ENCODE results near the gene TMEM131L.
A peak's percentile ranks its signal among the peaks of the same experiment; 100 is the strongest.
"Not testable (repeated sequence)": the region's sequence is repeated elsewhere in the genome, so short reads cannot be mapped to it uniquely, and the experiment has no call there.

TMEM131L gene

DNA sequence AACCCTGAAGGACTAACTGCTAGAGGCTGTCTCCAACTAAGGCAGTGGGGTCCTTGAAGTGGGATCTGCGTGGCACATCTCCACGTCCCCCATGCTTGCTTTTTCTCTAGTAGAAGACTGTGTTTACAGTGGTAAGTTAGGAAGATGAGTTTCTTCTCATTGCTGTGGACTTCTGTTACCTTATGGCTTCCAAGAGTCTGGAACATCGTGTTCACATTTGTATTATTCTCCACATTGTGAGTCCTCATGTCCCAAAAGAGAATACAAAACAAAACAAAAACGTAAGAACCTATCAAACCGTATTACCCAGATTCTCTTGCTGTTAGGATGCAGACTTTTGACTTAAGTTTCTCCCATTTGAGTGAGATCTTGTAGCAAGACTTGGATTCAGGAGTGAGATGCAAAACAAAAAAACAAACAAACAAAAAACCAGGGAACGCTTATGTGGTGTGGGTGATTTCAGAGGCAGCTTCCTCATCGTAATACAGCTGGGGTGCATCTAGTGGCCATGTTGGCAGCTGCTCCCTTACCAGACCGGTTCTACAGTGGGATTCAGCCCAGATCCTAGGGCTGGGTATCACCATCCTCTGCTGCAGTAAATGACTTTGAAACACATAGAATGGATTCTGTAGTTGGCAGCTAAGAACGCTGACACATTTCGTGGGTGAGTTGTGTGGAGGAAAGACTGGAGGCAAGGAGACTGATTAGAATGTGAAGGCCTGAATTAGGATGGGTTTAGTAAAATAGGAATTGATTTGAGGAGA, 41.3 kb downstream of the TMEM131L start:
- no peak for DNase-seq (ENCODE audit: low read depth)

DNA sequence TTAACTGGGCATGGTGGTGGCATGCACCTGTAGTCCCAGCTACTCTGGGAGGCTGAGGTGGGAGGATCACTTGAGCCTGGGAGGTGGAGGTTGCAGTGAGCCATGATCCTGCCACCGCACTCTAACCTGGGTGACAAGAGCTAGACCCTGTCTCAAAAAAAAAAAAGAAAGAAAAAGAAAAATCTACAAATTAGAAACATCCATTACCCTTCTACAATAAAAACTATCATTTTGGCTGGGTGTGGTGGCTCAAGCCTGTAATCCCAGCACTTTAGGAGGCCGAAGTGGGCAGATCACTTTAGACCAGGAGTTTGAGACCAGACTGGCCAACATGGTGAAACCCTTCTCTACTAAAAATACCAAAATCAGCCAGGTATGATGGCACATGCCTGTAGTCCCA, 43.1 kb downstream of the TMEM131L start:
- DNase-seq (ENCODE audit: low read depth), result not testable (repeated sequence)

DNA sequence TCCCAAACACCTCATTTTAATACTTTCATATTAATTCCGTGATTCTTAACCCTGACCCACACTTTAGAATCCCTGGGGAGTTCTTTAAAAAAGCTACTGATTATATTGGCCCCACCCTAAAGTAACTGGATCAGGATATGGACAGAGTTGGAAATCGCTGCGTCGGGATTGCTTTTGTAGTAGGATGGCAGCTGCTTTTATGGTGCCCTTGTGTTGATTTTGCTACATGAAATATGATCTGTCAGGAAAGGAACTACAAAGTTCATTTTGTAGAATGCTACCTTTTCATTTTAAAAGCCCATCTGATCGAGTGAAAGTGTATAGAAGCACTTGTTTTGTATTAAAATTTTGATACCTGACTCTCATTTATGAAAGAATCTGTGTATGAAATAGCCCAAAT, 43.6 kb downstream of the TMEM131L start:
- DNase-seq (ENCODE audit: low read depth), result no peak

DNA sequence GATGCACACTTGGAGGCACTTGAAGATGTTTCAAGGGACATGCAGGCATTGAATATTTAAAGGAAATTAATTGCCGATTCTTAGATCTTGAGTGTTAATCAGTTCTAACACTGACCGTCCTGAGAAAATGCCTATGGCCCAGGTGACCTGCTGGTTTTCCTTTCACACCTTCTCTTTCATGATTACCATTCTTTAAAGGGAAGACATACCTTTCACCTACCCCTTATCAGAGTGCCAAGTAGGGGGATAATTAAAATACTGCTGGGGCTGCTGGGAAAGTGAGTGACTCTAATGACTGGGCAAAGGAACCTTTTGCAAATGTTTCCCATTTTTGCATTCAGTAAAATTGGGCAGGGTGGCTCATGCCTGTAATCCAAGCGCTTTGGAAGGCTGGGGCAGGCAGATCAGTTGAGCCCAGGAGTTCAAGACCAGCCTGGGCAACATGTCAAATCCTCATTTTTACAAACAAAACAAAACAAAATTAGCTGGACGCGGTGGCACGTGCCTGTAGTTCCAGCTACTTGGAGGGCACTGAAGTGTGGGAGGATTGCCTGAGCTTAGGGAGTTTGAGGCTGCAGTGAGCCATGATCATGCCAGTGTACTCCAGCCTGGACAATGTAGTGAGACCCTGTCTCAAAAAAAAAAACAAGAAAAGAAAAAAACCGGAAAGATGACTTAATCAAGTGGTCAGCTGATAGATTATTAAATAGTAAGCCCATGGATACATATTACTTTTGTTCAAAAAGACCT, 44.3 kb downstream of the TMEM131L start:
- no peak for DNase-seq (ENCODE audit: low read depth)

DNA sequence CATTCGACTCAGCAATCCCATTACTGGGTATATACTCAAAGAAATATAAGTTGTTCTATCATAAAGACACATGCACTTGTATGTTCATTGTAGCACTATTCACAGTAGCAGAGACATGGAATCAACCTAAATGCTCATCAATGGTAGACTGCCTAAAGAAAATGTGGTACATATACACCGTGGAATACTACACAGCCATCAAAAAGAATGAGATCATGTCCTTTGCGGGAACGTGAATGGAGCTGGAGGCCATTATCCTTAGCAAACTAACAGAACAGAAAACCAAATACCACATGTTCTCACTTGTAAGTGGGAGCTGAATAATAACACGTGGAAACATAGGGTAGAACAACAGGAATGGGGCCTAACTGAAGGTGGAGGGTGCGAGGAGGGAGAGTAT, 44.9 kb downstream of the TMEM131L start:
- no peak for DNase-seq (ENCODE audit: low read depth)

DNA sequence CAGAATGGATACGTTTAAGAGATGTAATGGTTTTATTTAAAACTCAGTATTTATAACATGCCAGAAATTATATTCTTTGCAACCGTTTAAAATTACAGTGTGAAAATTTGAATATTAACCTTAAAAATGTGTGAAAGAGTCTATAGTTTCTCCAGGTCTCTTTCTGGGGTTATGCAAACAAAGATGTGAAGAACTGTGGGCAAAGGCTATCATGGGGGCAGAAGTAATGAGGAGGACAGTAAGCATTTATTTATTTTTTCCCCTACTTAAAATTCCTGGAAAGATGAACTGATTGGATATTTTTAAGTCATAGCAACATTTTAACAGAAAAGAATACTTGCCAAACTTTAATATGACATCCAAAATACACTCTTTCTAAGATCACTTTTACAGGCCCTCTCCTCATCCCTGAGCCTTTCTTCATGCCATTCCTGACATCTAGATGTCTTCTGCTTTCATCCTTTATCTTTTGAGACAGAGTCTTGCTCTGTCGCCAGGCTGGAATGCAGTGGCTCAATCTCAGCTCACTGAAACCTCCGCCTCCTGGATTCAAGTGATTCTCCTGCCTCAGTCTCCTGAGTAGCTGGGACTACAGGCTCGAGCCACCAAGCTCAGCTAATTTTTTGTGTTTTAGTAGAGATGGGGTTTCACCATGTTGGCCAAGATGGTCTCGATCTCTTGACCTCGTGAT, 46.1 kb downstream of the TMEM131L start:
- no peak for DNase-seq (ENCODE audit: low read depth)

DNA sequence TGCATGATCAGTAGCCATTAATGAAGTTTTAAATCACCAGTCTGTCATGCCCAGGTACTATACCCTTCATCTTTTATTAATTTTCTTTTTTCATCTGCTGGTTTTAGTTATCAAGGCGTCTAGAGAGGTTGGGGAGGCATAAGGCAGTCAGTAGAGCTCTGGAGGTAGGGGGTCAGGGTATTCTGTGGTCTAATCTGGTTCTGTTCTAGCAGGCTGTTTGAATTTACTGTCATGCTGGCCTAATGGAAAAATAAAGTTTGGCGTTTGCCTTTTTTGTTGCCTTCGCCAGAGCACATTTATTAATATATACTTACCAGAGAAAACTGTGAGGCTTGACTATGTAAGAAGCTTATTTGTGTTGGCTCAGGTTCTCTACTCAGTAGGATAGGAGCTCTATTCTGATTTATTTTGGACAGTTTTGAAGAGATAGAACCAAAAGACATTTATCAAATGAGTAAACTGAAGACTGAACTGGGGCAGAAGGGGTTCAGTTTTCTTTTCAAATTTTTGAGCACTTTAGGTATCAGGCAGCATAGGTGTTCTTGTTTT, 46.9 kb downstream of the TMEM131L start:
- DNase-seq (ENCODE audit: low read depth), result no peak

DNA sequence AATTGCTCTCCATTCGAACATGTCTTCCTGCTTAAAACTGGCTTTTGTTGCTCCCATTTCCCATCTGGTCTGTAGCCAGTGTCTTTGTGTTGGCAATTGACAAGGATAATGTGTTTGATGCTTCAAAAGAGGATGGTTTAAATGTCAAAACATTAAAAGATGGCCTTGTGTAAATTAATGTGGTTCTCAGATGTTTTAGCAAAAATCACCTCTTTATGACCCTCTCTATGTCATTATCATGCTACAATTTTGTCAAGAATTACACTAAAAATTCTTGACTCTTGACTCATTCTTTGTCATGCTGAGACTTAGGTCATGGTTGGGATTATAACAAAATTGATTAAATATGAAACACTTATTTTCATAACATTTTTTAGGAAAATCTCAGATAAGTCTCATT, 47.4 kb downstream of the TMEM131L start:
- DNase-seq (ENCODE audit: low read depth), result peak; percentile 21

DNA sequence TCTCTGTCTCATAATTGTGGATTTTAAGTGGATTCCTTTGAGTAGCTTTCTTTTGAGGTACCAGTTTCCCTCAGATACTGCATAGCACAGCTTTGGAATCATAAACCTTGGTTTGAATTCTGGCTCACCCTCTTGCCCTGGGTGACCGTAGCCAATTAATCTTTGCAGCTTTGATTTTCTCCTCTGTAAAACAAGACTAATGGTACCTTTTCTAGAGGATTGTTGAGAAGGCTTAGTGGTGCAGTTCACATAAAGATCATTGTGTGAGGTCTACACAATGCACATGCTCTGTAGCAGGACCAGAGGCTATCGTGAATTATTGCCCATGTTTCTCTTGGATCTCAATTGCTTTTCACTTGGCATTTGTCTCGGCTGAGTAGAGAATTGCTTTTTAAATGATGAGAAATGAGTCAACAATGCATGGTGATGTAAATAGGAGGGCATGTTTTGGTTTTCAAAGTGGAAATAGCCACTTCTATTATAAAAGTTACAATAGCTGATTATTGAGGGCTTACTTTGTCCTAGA, 47.9 kb downstream of the TMEM131L start:
- peak; percentile 73 for DNase-seq (ENCODE audit: low read depth)

DNA sequence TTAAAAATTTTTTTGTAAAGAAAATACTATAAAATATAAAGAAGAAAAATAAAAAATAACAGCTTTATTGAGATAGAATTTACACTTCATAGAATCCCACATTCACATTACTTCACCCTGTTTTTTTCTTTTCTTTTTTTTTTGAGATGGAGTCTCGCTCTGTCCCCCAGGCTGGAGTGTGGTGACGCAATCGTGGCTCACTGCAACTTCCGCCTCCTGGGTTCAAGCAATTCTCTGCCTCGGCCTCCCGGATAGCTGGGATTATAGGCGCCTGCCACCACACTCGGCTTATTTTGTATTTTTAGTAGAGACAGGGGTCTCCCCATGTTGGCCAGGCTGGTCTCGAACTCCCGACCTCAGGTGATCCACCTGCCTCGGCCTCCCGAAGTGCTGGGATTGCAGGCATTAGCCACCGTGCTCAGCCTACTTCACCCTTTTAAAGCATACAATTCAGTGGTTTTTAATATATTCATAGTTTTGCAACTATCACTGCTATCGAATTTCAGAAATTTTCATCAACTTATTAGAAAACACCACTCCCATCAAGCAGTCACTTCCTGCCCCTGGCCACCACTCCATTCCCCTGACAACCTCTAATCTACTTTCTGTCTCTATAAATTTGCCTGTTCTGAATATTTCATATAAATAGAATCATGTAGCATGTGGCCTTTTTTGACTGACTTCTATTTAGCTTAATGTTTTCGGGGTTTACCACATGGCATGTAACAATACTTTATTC, 48.7 kb downstream of the TMEM131L start:
- DNase-seq (ENCODE audit: low read depth), result peak; percentile 45

DNA sequence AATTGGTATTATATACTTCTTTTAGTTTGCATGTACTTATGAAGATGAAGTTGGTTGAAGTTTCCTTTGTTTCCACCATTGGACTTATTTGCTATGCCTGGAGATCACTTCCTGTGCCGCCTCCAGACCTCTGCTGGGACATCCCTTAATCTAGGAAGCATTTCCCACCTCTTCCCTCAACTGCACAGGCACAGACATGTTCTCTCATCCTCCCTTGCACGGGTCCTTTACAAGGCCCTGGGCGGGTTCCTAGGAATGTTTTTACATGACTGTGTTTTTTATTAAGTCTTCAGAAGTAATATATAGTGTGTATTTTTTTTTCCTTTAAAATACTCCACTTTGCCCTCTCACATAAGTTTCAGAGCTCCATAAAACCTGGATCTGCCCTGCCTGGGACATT, 51.0 kb downstream of the TMEM131L start:
- DNase-seq (ENCODE audit: low read depth), result no peak

DNA sequence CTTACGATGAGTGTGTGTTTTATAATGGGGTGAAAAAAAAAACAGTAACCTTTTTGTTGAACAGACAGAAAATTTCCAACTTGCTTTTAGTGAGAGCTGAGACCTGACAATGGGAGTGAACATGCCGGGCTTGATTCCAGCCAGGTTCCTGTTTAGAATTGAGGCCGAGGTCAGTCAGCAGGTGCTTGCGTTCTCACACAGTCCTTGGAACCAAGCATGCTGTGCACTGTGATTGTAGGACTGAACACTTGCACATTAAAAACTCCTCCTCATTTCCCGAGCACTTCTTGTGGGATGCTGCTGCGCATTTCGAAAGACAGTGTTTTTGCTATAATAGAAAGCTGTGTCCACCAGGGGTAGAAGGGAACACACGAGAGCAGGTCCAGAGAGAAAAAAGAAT, 51.8 kb downstream of the TMEM131L start:
- DNase-seq (ENCODE audit: low read depth), result no peak

DNA sequence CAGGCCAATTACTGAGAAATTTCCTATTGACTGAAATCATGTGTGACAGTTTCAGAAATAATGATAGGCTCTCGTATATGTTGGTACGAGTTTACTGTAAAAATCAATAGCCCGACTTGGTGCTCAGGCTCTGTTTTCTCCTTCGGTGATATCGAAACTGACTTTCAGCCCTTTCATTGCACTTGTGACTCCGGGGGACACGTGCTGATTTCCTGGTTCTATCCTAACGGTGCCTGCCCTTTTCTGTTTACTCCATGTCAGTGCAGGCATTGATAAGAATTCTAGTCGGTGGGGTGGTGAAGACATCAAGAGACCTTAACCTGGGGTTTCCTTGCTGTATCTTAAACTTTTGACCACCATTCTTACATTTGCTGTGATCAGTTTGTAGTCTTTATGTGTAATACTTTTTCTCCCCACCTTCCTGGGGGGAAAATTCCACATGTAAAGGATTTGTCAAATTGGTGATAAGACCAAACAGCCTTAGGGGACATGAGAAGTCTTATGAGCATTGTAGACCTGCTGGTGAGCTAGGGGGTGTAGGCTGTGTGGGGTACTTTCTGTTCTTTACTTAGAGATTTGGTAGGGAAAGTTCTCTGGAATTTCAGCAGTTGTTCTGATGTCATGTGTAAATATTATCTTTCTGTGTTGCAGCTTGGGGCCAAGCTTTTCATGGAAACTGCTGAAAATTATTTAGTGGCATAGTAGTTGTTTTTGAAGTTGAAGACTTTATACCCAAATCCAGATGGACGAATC, 52.7 kb downstream of the TMEM131L start:
- no peak for DNase-seq (ENCODE audit: low read depth)

DNA sequence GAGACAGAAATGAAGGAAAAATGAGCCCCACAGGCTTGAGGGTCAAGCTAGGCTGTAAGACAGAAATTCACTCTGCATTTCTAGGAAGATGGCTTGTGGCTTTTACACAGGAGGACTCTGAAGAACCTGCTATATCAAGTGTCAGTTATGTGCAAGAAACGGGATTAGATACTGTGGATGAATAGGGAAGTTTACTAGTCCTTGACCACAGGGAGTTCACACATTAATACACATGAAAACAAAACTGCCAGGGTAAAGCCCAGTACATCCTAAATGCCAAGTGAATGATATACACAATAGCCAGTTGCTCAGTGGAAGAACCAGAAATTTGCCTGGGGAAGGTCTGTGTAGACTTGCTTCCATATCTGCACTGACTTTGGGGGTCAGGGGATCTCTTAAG, 53.5 kb downstream of the TMEM131L start:
- no peak for DNase-seq (ENCODE audit: low read depth)

DNA sequence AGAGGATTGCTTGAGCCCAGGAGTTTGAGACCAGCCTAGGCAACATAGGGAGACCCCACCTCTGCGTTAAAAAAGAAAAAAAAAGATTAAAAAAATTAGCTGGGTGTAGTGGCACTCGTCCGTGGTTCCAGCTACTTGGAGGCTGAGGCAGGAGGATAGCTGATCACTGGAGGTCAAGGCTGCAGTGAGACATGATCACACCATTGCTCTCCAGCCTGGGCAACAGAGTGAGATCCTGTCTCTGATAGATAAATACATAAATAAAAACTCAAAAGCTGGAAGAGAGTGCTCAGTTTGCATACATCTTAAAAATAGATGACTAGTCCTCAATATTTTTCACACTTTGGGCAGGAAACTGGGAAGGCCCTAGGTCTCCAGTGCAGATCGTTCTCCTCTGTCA, 54.1 kb downstream of the TMEM131L start:
- DNase-seq (ENCODE audit: low read depth), result no peak

DNA sequence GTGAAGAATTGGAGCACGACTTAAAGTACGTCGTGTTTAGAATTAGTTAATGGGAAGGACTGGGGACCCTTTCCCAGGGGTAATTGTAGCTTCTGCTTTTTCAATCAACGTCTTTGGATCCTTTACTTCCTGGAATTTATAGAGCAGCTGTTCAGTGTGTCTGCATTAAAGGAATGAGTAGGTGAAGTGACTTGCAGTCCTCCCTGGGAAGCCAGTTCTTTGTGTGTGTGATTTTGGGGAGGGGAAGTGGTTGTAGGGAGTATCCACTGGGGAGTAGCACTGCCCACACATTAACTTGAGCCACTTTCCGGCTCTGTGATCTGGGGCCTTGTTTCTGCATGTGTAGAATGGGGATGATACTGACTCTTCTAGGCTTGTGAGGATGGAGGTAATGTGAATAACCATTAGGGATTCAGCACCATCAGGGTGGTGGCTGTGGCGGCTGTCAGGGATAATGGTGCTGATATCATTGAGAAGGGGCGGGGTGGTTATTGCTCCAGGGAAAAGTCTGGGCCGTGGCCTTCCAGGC, 54.7 kb downstream of the TMEM131L start:
- no peak for DNase-seq (ENCODE audit: low read depth)

DNA sequence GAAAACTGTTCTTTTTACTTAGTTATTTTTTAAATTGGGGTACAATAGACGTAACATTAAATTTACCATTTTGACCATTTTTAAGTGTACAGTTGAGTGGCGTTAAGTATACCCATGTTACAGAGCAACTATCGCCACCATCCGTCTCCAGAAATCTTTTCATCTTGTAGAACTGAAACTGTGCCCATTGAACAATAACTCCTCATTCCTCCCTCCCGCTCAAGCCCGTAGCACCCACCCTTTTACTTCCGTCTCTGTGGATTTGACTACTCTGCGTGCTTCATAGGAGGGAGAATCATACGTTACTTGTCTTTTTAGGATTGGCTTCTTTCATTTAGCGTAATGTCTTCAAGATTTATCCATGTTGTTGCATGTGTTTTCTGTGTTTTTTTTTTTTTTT, 55.3 kb downstream of the TMEM131L start:
- no peak for DNase-seq (ENCODE audit: low read depth)

DNA sequence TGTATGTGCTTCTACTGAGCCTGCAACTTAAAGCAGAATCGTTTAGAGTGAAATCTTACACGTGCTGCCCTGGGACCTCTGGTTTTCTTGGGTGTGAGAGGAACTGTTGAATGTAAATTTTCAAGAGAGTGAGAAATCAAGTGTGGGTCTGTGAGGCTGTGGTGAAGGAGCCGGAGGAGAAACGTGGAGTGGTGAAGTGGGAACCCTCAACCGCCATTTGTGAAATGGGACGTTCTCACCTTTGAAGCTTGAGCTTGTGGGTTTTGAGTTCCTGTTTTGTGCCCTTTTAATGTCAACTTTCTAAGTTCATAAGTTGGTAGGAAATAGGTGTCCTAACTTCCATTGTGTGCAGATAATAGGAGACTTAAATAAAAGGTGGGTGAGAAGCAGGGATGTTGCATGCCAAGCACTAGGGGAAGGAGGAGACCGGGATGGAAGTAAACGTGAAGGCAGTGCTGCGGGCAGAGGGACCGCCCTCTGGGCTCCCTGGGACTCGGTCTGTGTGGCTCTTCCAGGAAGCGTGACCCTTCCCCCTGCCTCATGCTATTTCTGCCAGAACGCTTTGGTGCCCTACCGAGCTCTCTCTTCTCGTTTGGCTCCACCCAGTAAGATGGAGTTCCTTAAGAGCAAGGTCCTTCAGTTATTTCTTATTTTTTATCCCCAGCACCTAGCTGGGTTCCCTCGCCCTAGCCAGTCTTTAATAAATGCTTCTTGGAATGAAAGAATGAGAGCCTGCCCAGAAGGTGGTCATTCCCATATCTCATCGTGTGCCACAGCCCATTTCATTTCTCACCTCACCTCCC, 56.0 kb downstream of the TMEM131L start:
- no peak for DNase-seq (ENCODE audit: low read depth)

DNA sequence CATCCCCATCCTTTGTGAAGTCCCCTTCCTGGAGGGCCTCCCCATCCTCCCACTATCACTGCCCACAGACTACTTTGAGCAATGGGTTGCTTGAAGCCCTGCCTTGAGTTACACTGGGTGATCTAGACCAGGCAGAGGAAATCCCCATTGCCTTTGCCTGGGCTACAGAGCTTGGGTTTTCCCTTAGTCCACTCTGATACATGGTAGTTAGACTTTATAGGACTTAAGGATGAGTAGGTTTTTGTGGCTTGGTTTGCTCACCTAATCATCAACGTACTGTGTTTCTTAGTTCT, 56.6 kb downstream of the TMEM131L start:
- DNase-seq (ENCODE audit: low read depth), result no peak

DNA sequence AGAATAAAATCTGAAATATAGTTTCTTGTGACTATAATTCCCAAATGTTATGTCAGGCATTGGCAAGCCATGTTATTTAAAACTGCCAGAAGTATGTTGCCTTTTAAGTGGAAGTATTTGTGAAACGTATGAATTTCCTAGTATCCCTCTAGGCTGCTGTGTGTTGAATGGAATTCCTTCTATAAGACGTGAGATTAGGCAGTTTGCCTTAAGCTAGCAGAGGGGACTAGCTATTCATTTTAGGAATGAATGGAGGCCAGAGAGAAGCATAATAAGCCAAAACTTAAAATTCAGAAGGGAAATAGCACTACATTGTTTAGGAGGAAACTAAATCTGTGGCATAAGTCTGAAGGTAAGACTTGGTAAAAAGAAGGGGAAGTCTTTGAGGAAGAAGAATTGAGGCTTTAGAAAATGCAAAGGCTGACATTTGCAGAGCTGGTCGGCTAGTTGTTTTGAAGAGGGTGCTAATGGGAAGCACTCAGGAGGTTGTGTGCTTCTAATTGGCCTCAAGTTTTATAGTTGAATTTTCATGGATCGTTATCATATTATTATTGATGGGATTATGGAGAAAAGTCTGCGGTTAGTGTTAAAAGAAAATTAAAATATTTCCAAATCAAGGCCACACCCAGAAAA, 57.1 kb downstream of the TMEM131L start:
- no peak for DNase-seq (ENCODE audit: low read depth)
